ACC112 (cell line): ENCODE measurements around the gene FOSL1.

Source experiments
- H2AFZ ChIP-seq: fragments of 200-600 bp; sonication (generic); one replicate; pipeline ENCODE4 v1.6.0; 2017; ENCODE audit warnings: antibody characterized with exemption, low read length; ENCODE audit not compliant: unreplicated experiment
- H3K27ac ChIP-seq: fragments of 200-600 bp; sonication (generic); 2 replicates; pipeline ENCODE4 v1.5.1; 2014; ENCODE audit warnings: low read depth, mild to moderate bottlenecking, antibody characterized with exemption, low read length, moderate library complexity
- H3K27me3 ChIP-seq: fragments of 200-600 bp; sonication (generic); 2 replicates; pipeline ENCODE4 v1.6.1; 2014; ENCODE audit warnings: mild to moderate bottlenecking, antibody characterized with exemption, low read length, moderate library complexity, mixed read lengths; ENCODE audit not compliant: insufficient read depth
- H3K36me3 ChIP-seq: fragments of 200-600 bp; sonication (generic); 2 replicates; pipeline ENCODE4 v1.6.1; 2016; ENCODE audit warnings: mild to moderate bottlenecking, antibody characterized with exemption, low read length, moderate library complexity, mixed read lengths; ENCODE audit not compliant: insufficient read depth
- H3K4me1 ChIP-seq: fragments of 200-600 bp; sonication (generic); one replicate; pipeline ENCODE4 v1.6.1; 2016; ENCODE audit warnings: low read length, mixed read lengths; ENCODE audit not compliant: insufficient read depth, unreplicated experiment, control insufficient read depth
- H3K4me3 ChIP-seq: fragments of 200-600 bp; sonication (generic); 2 replicates; pipeline ENCODE4 v1.5.1; 2014; ENCODE audit warnings: mild to moderate bottlenecking, low read depth, low read length
- H3K79me2 ChIP-seq: fragments of 200-600 bp; sonication (generic); one replicate; pipeline ENCODE4 v1.6.0; 2016; ENCODE audit warnings: low read length; ENCODE audit not compliant: control insufficient read depth, unreplicated experiment, insufficient read depth

FOSL1 gene

GRCh38 chr11:65868907-65869306 lies 31.3 kb downstream of the FOSL1 start:
- Histone ChIP-seq H3K4me3 (no peak overlapping the region), H3K27me3 (no peaks in the 10 kb centered on the region), H3K79me2 (peaks cover 17% of the 10 kb centered on the region), H3K36me3 (peaks cover 26% of the 10 kb centered on the region; the same call in 1 of the 2 replicates), H2AFZ (no peak overlapping the region), H3K4me1 (peaks cover 27% of the 10 kb centered on the region), H3K27ac (no peak overlapping the region)

- Histone ChIP-seq H3K79me2 (peaks cover 20% of the 10 kb centered on the region), H3K27me3 (no peaks in the 10 kb centered on the region), H3K27ac (no peak overlapping the region), H3K36me3 (peaks cover 26% of the 10 kb centered on the region; the same call in 1 of the 2 replicates), H2AFZ (no peak overlapping the region), H3K4me1 (peaks cover 25% of the 10 kb centered on the region), H3K4me3 (no peak overlapping the region)
Measured at GRCh38 chr11:65868076-65868667, 32.0 kb downstream of the FOSL1 start.

GRCh38 chr11:65867284-65868071 lies 32.7 kb downstream of the FOSL1 start:
- Histone ChIP-seq H3K4me1 (peaks cover 28% of the 10 kb centered on the region), H2AFZ (no peak overlapping the region), H3K36me3 (peaks cover 26% of the 10 kb centered on the region; the same call in 1 of the 2 replicates), H3K79me2 (peaks cover 26% of the 10 kb centered on the region), H3K4me3 (no peak overlapping the region), H3K27ac (no peak overlapping the region), H3K27me3 (no peaks in the 10 kb centered on the region)

GRCh38 chr11:65866509-65867283 lies 33.5 kb downstream of the FOSL1 start:
- Histone ChIP-seq H3K27ac (no peak overlapping the region), H3K4me1 (peaks cover 33% of the 10 kb centered on the region), H3K4me3 (no peak overlapping the region), H2AFZ (no peak overlapping the region), H3K79me2 (peaks cover 26% of the 10 kb centered on the region), H3K27me3 (no peaks in the 10 kb centered on the region), H3K36me3 (peaks cover 26% of the 10 kb centered on the region; the same call in 1 of the 2 replicates)

- H3K27ac ChIP-seq: no peak overlapping the region
- peaks cover 26% of the 10 kb centered on the region; the same call in 1 of the 2 replicates for H3K36me3 ChIP-seq
- no peaks in the 10 kb centered on the region for H3K27me3 ChIP-seq
- no peak overlapping the region for H2AFZ ChIP-seq
- peaks cover 22% of the 10 kb centered on the region for H3K79me2 ChIP-seq
- peaks cover 26% of the 10 kb centered on the region for H3K4me1 ChIP-seq
- no peak overlapping the region for H3K4me3 ChIP-seq
Measured at GRCh38 chr11:65865550-65866172, 34.5 kb downstream of the FOSL1 start.

- Histone ChIP-seq H3K36me3 (peaks cover 26% of the 10 kb centered on the region; the same call in 1 of the 2 replicates), H3K4me3 (no peak overlapping the region), H3K79me2 (peaks cover 21% of the 10 kb centered on the region), H2AFZ (no peak overlapping the region), H3K27ac (no peak overlapping the region), H3K4me1 (peaks cover 20% of the 10 kb centered on the region), H3K27me3 (no peaks in the 10 kb centered on the region)
Measured at GRCh38 chr11:65864706-65865471, 35.3 kb downstream of the FOSL1 start.

GRCh38 chr11:65863889-65864705 lies 36.1 kb downstream of the FOSL1 start:
- Histone ChIP-seq H3K27me3 (no peaks in the 10 kb centered on the region), H3K79me2 (peaks cover 21% of the 10 kb centered on the region), H3K36me3 (peaks cover 26% of the 10 kb centered on the region; the same call in 1 of the 2 replicates), H2AFZ (no peak overlapping the region), H3K4me3 (no peak overlapping the region), H3K27ac (no peak overlapping the region), H3K4me1 (peaks cover 23% of the 10 kb centered on the region)

- Histone ChIP-seq H3K4me3 (no peak overlapping the region), H3K27ac (no peak overlapping the region), H3K79me2 (peaks cover 21% of the 10 kb centered on the region), H3K36me3 (peaks cover 25% of the 10 kb centered on the region; the same call in 1 of the 2 replicates), H3K4me1 (peaks cover 19% of the 10 kb centered on the region), H3K27me3 (no peaks in the 10 kb centered on the region), H2AFZ (no peak overlapping the region)
Measured at GRCh38 chr11:65862941-65863888, 37.0 kb downstream of the FOSL1 start.
